Embryonic facial prominence (tissue), 1 donor: ENCODE measurements around the gene GALNT10.
A peak's percentile ranks its signal among the peaks of the same experiment; 100 is the strongest.
"Not testable (repeated sequence)": the region's sequence is repeated elsewhere in the genome, so short reads cannot be mapped to it uniquely, and the experiment has no call there.

Source experiments
- DNase-seq: peaks from one replicate; pipeline ENCODE4 v3.0.0-alpha.2; 2016; ENCODE audit errors: extremely low spot score

Gene GALNT10

GRCh38 chr5:154352960-154353548 lies 162.5 kb downstream of the GALNT10 start:
- DNase-seq = no peak

GRCh38 chr5:154355129-154355611 lies 164.6 kb downstream of the GALNT10 start:
- DNase-seq = no peak

- DNase-seq = no peak
Observed at GRCh38 chr5:154356020-154356655, 165.6 kb downstream of the GALNT10 start.

- DNase-seq = no peak
Observed at GRCh38 chr5:154356958-154357357, 166.4 kb downstream of the GALNT10 start.

GRCh38 chr5:154358516-154359220 lies 168.1 kb downstream of the GALNT10 start:
- DNase-seq = no peak

- DNase-seq = no peak
Observed at GRCh38 chr5:154359221-154359573, 168.7 kb downstream of the GALNT10 start.

GRCh38 chr5:154360241-154360640 lies 169.7 kb downstream of the GALNT10 start:
- DNase-seq = not testable (repeated sequence)

- DNase-seq = no peak
Observed at GRCh38 chr5:154363411-154363810, 172.9 kb downstream of the GALNT10 start.

- DNase-seq = no peak
Observed at GRCh38 chr5:154364771-154365170, 174.2 kb downstream of the GALNT10 start.

- DNase-seq = no peak
Observed at GRCh38 chr5:154365823-154366222, 175.3 kb downstream of the GALNT10 start.

- no peak for DNase-seq
Observed at GRCh38 chr5:154366353-154366752, 175.8 kb downstream of the GALNT10 start.

GRCh38 chr5:154367101-154367500 lies 176.6 kb downstream of the GALNT10 start:
- no peak for DNase-seq

GRCh38 chr5:154368041-154368800 lies 177.7 kb downstream of the GALNT10 start:
- peak; percentile 54 for DNase-seq

GRCh38 chr5:154369682-154370081 lies 179.1 kb downstream of the GALNT10 start:
- no peak for DNase-seq

- DNase-seq = no peak
Observed at GRCh38 chr5:154370119-154370518, 179.6 kb downstream of the GALNT10 start.

GRCh38 chr5:154370813-154371212 lies 180.3 kb downstream of the GALNT10 start:
- DNase-seq = no peak

- no peak for DNase-seq
Observed at GRCh38 chr5:154371687-154372086, 181.2 kb downstream of the GALNT10 start.

- DNase-seq = no peak
Observed at GRCh38 chr5:154372661-154373060, 182.1 kb downstream of the GALNT10 start.

- DNase-seq = no peak
Observed at GRCh38 chr5:154373326-154373725, 182.8 kb downstream of the GALNT10 start.

- no peak for DNase-seq
Observed at GRCh38 chr5:154373729-154374179, 183.2 kb downstream of the GALNT10 start.

- DNase-seq = no peak
Observed at GRCh38 chr5:154374264-154374663, 183.7 kb downstream of the GALNT10 start.

- no peak for DNase-seq
Observed at GRCh38 chr5:154375329-154376008, 184.9 kb downstream of the GALNT10 start.
